Right hindlimb (tissue), 1 donor: ENCODE measurements around the gene EXD2.
A peak's percentile ranks its signal among the peaks of the same experiment; 100 is the strongest.
"Not testable (repeated sequence)": the region's sequence is repeated elsewhere in the genome, so short reads cannot be mapped to it uniquely, and the experiment has no call there.

Experiments used
- DNase-seq: peaks from one replicate; pipeline ENCODE4 v3.0.0-alpha.2; 2018

Gene EXD2

DNA sequence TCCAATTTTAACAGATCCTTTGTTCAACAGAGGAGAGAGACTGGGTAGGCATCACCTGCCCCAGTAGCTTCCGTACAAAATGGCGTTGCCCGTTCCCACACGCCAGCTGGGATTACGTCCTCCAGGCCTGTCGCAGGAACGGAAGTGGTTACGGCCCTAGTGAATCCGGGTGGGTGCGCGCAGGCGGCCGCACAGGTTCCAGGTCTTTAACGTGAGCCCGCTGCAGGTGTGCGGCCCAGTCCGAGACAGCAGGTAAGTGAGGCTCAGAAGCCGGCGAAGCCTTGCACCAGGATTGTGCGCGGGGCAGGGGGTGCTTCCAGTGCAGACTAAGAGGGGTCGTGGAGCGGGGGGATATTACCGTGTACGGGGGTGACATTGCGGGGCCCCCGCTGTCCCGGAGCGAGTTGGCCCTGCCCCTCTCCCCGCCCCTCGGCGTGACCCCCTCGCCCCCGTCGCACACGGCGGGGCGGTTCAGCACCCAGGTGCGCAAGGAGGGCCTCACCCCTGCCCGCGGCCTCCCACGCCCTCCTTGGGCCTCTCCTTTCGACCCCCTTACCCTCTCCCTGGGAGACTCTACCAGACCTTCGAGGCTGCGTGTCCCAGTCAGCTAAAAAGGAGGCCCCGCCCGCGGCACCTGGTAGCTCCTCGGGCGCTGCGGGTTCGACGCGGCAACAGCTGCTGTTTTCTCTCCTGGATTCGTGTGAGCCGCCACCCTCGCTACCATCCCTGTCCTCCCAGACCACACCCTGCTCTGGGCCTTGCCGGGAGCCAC is at the start of gene EXD2:
EXD2 (plus strand) TSS at position 159 of the 772 bp plus-strand sequence. CDS start 17,973 bp downstream, outside the sequence.
- DNase-seq = peak; percentile 89

- no peak for DNase-seq
These were observed 49.7 kb upstream of the EXD2 start for GRCh38 chr14:69141550-69141949.

DNA sequence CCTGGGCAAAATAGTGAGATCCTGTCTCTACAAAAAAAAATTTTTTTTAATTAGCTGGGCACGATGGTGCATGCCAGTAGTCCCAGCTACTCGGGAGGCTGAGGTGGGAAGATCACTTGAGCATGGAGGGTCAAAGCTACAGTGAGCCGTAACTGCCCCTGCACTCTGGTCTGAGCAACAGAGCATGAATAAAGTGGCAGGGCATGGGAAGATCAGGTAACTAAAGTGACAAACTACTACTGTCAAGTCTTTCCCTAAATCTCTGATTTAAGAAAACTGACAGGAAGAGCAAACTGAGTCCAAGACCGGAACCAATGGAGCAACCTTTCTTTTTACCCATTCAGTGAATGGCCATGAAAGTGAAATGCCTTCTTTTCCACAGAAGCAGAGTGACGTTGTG is 49.2 kb upstream of the EXD2 start:
- DNase-seq = no peak

DNA sequence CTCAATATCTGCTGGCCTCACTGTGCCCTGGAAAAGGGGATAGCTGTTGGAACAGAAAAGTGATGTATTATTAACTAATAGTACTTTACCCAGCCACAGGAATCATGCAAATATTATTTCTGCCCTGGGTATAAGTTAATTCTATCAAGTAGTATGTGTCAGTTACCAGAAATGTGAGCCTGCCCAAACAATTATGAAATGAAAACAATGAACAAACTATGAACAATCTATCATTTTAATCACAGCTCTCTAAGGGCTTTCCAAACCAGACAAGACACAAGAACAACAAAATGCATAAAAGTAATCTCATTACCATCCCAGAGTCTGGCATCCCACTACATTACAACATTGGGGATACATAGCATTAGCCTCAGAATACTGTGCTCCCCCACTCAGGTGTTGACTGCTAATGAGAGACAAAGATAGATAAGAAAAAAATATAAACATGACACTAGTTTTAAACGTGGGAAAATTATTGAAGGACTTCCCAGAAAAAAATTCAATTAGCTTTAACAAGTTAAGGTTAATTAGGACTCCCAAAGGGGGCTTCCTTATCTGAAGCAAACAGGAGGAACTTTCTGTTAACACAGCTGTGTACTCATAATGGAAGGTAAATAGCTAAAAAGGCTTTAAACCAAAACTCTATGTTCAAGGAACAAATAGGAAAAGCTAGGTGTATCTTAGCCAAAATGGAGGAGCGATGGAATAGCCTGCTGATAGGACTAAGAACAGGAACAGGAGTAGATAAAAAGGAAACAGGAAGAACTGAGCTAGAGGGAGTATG is 41.6 kb upstream of the EXD2 start:
- DNase-seq = no peak

- peak; percentile 85 for DNase-seq
These were observed 39.7 kb upstream of the EXD2 start for GRCh38 chr14:69151458-69152180.

GRCh38 chr14:69152181-69152901 is 39.0 kb upstream of the EXD2 start:
- DNase-seq = no peak

DNA sequence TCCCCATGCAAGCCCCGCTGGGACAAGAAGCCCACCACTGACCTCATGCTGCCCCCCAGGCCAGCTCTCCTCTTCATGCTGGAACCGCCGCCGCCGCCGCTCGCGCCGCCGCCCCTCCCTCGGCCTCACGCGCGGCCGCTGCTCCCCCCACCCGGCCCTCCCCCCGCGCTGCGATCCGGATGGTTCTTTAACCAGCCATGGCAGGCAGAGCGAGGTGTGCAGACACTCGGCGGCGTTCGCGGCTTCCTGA is 38.5 kb upstream of the EXD2 start, which contains the start of gene DCAF5:
DCAF5 (minus strand) TSS at position 218 of the 250 bp plus-strand sequence; CDS start at position 77, 141 bp downstream.
- DNase-seq = peak; percentile 95

DNA sequence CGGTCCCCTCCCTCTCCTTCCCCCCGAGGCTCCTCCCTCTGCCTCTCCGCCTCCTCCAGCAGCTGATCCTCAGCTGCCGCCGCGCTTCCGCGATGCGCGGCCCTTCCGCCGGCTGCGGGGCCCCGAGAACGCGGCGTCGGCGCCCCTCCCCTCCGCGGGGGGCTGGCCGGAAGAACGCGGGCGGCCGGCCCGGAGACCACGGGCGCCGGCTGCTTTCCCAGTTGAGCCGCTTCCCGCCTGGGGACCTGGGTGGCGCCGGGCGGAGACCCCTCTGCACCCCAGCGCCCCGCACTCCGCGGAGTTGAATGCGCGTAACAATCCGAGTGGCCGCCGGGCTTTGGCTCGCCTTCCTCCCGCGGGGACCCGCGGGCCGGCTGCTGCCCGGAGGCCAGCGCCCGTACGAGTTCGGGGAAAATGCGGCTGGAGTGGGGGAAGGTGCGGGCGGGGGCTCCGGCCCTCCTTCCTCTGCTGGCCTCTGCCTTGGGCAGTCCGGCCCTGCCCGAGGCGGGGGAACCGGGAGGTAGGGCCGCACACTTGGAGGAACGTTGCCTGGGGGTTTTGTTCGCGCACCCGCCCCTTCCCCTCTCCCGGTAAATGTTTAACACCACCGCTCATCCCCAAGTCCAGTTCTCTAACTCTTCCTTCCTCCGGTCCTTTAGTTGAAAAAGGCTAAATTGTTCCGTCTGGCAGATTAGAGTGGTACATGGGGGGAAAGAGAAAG is 38.0 kb upstream of the EXD2 start:
- no peak for DNase-seq

DNA sequence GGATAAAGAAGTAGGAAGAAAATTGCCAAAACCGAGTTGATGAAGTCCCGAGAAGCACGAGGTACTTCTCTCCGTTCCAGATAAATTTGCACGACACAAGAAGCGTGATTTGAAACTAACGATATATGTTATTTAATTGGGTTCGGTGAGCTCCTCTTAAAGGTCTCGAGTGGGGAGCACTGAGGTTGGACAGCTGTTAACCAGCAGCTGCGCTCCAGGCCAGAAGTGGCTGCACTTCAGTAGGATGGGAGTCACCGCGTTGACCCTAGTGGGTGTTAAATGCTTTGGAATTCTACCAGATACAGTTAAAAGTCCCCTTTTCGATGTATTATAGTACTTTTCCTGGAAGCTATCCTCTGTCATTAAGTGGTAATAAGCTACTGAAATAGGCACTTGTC is 37.4 kb upstream of the EXD2 start:
- peak; percentile 55 for DNase-seq

DNA sequence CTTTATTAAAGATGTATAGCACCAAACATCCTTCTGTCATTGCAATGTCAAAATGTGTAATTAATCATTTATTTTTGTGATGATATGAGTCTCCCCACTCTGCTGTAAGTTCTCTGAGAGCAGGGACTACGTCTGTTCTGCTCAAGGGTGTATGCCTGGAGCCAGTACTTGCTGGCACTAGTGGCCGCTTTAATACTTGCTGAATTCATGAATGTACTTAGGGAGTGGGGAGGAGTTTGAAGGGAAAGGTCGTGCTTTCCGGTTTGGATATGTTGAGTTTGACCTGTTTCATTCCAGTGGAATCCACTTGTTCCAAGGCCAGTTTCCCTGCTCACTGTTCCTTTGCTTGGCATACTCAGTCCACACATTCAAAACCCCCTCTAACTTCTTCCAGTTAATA is 36.5 kb upstream of the EXD2 start:
- no peak for DNase-seq

- no peak for DNase-seq
These were observed 35.1 kb upstream of the EXD2 start for GRCh38 chr14:69156224-69156623.

DNA sequence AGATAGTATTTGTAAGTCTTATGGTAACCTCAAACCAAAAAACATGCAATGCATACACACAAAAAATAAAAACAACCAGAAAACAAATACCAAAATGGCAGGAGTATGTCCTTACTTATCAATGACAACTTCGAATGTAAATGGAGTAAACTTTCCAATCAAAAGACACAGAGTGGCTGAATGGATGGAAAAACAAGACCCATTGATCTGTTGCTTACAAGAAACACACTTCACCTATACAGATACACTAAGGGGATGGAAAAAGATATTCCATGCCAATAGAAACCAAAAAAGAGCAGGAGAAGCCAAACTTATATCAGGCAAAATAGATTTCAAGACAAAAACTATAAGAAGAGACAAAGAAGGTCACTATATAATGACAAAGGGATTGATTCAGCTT is 29.7 kb upstream of the EXD2 start:
- DNase-seq = no peak

DNA sequence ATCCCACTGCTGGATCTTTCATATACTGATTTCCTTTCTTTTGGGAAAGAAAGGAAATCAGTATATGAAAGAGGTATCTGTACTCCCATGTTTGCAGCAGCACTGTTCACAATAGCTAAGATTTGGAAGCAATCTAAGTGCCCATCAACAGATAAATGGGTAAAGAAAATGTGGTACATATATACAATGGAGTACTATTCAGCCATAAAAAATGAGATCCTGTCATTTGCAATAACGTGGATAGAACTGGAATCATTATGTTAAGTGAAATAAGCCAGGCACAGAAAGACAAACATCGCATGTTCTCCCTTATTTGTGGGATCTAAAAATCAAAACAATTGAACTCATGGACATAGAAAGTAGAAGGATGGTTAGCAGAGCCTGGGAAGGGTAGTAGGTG is 25.5 kb upstream of the EXD2 start:
- not testable (repeated sequence) for DNase-seq

GRCh38 chr14:69170839-69171238 is 20.5 kb upstream of the EXD2 start:
- DNase-seq = no peak

DNA sequence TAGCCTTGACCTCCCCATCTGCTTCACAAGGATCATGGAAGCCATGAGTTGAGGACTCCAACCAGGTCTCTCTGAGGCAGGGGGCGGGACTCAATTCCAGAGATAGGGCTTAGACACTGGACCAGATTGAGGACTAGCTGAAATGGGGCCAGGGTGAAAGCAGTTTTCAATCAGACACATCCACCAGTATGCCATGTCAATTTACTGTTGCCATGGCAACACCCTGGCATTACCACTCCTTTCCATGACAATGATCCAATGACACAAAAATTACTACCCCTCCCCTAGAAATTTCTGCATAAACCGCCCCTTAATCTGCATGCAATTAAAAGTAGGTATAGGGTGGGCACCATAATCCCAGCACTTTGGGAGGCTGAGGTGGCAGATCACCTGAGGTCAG is 19.7 kb upstream of the EXD2 start:
- no peak for DNase-seq

DNA sequence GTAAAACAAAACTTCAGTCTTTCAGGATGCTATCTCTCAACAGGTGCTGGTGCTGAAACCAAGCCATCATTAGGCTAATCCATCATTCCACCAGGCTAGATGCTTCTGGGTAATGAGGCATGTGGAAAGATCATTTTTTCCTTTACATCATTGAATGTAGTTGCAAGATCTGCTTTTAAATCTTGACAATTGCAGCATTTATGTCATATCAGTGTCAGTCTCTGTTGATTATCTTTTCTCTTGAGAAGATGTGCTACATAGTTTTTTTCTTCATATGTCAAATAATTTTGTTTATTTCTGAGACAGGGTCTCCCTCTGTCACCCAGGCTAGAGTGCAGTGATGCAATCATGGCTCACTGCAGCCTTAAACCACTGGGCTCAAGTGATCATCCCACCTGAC is 16.2 kb upstream of the EXD2 start:
- DNase-seq = no peak

DNA sequence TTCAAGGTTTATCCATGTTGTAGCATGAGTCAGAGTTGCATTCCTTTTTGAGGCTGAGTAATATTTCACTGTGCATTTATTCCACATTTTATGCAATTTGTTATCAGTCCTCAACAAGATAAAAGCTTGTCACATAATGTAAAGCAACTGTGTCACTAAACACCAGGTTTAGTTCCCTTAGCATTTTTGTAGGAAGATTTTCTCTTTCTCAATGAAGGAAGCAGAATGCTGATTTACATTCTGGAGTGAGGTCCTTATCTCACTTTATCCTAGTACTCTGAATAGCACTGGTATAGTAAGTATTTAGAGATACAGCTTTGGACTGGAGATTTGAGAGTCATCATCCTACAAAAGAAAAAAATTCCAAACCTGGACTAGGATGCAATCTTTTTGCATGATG is 9.8 kb upstream of the EXD2 start:
- no peak for DNase-seq

- not testable (repeated sequence) for DNase-seq
These were observed 8.7 kb upstream of the EXD2 start for GRCh38 chr14:69182580-69182979.

GRCh38 chr14:69183735-69184134 is 7.6 kb upstream of the EXD2 start:
- no peak for DNase-seq

DNA sequence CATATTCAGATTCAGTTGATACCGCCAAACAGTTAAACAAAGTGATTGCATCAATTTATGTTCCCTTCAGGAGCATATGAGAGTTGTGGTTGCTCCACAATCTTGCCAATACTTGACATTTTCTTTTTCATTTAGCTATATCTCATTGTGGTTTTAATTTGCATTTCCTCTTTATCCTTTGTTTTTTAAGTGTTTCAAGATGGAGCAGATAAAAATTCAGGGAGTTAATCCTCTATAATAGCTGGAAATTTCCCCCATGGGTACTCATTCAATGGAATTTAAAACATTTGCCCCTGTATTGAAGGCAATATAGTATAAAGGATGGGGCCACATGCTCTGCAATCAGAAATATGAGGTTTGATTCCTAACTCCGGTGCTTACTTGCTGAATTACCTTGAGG is 1.1 kb upstream of the EXD2 start:
- no peak for DNase-seq

- DNase-seq = no peak
These were observed 2.4 kb downstream of the EXD2 start for GRCh38 chr14:69193721-69194120.

DNA sequence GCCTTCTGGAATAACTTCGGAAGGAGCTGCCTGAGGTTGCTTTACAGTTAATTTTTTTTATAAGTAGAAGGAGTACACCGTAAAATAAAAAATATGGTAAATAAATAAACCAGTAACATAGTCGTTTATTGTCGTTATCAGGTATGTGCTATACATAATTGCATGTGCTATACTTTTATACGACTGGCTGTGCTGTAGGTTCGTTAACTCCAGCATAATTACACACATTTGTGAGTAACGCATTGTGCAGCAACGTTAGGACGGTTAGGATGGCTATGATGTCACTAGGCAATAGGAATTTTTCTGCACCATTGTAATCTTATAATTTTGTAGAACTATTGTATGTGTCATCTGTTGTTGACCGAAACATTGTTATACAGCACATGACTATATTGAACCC is 8.5 kb downstream of the EXD2 start:
- no peak for DNase-seq
